ENCODE data around the gene CDPF1.

Gene CDPF1, protein sequence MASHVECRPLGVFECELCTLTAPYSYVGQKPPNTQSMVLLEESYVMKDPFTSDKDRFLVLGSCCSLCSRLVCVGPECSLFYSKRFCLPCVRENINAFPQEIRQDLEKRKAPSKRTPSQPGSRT

GRCh38 chr22:46250035-46250782 is at the start of gene CDPF1:
Gene CDPF1 (minus strand): TSS chr22:46250293. CDS start chr22:46248284, 2,009 bp downstream.
- peak; percentile 51 for DNase-seq

DNA sequence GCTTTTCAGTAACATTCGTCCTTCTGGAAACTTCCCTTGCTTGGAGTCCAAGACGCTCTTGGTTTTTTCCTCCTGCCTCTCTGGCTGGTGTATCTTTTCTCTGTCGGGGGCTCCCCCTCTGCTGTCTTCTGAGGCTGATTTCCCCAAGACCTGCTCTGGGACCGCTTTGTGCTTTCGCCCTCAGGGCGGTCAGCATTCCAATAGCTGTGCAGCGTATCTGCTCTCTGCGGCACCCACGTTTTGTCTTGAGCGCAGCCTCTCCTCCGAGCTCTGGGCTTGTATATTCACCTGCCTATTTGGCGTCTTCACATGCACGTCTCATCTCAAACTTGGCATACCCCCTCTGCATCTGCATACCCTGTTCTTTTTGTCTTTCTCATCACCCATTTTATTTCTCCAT is 49.0 kb upstream of the CDPF1 start:
- no peak for DNase-seq

- no peak for DNase-seq
These were observed 47.2 kb upstream of the CDPF1 start for GRCh38 chr22:46297151-46297812.

DNA sequence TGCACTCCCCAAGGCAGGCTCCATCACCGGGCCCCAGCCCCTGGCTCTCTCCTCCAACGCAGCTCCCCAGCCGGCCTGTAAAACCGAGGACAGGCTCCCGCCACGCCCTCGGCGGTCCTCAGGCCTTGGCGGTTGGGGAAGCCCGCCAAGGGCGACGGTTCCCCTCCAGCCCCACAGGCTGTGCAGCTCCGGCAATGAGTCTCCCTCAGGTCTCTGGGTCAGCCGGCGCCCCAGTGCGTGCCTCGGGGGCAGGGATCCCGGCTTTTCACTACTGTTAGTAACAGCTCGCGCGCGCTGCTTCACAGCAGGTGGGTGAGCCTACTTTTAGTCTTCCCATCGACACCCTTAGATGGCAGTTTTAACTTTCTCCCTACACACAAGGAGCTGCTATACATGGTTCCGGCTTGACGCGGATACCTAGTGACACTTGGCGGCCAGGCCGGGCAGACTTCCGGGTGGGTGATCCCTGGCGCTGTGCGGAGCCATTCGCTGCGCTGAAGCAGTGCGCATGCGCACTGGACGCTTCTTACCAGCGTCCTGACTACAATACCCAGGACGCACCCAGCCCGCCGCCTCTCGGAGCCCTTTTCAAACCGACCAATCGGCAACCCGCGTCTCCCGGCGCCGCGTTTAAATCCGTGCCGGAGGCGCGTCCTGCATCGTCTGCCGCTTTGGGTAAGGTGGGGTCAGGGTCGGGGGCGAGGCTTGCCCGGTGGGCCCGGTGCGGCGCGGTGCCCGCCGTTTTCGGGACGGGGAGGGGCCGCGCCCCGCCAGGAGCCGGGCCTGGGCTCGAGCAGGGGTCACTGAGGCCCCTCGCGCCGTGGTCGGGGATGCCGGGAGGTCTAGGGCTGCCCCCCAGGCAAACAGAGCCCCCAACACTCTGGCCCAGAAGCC is 46.4 kb upstream of the CDPF1 start, which contains the start of gene GTSE1:
Gene GTSE1 (plus strand): TSS at position 614 of the 894 bp plus-strand sequence. CDS start 531 bp downstream, outside the sequence.
- peak; percentile 93 for DNase-seq

- DNase-seq: no peak
These were observed 45.3 kb upstream of the CDPF1 start for GRCh38 chr22:46295277-46295971.

- DNase-seq: no peak
These were observed 44.7 kb upstream of the CDPF1 start for GRCh38 chr22:46294784-46295183.

GRCh38 chr22:46293577-46294260 is 43.6 kb upstream of the CDPF1 start:
- DNase-seq: no peak

DNA sequence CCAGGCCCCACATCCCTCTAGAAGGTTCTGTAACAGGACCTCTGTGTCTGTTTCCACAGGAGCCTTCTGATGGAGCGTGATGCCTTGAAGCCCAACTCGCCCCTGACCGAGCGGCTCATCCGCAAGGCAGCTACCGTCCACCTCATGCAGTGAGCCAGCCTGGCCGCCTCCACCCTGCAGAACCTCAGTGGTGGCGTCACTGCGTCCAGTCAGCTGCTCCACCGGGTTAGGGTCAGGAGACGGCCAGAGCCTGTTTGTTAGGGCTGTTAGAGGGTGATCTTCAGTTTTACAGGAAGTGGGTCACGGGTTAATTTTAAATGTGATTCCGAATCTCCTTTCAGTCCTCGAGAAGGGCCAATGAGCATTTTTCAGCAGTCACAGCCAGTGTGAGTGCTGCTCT is 42.6 kb upstream of the CDPF1 start:
- no peak for DNase-seq

GRCh38 chr22:46292173-46292572 is 42.1 kb upstream of the CDPF1 start:
- DNase-seq: no peak

DNA sequence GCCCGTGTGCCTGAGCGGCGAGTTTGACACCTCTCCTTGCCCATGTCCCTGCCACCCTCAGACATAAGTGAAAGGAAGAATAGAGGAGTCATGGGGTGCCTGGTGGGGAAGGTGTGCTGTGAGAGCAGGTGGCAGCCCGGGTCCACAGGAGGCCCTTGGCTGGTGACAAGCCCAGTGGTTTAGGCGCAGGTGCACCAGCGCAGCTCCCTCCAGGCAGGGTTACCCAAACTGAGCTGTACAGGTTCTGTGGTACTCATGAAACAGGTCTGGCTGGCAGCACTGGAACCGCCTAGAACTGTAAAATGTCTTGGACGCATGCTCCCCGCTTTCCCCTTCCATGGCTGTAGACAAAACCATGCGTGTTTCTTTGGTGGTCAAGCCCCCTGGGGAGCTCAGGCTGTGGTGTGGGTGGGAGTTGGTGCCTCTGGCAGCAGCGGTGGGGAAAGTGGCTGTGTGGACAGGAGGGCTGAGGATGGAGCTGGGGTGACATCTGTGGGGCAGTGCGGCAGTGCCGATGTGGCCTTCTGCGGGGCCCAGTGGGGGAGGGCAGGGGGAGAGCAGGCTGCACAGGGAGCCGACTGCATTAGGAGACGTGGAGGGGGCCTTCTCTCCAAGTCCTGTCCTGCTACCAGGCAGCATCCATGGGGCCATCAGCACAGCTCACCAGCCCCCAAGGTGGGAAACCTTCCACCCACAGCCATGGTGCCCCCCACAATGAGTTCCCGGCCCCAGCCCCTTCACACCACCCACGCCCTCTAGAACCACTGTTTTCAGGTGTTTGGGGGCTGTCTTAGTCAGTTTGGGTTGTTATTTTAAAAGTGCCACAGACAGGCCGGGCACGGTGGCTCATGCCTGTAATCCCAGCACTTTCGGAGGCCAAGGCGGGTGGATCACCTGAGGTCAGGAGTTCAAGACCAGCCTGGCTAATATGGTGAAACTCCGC is 41.0 kb upstream of the CDPF1 start:
- no peak for DNase-seq

DNA sequence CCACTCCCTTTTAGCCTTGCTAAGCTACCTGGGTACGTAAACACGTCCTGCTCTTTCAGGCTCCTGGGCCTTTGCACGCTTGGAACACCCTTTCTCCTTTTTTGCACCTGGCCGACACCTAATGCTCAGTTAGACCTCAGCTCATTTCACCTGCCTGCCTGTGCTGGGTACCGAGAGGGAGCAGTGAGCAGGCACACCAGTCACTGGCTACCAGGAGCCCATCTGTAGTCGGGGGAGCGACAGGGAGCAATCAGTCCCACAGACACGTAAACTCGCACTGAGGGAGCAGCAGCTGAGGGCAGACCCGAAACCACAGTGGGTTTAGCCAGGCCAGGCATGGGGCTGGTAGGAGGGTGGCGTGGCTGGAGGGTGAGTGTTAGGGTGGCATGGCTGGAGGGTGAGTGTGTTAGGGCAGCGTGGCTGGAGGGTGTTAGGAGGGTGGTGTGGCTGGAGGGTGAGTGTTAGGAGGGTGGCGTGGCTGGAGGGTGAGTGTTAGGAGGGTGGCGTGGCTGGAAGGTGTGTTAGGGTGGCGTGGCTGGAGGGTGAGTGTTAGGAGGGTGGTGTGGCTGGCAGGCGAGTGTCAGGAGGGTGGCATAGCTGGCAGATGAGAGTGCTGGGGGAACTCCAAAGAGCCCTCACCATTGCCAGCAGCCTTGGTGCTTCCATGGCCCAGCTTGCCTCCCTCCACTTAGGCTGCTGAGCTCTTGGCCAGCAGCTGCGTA is 40.2 kb upstream of the CDPF1 start:
- no peak for DNase-seq

GRCh38 chr22:46289244-46289891 is 39.3 kb upstream of the CDPF1 start:
- no peak for DNase-seq

GRCh38 chr22:46288846-46289243 is 38.8 kb upstream of the CDPF1 start:
- no peak for DNase-seq

DNA sequence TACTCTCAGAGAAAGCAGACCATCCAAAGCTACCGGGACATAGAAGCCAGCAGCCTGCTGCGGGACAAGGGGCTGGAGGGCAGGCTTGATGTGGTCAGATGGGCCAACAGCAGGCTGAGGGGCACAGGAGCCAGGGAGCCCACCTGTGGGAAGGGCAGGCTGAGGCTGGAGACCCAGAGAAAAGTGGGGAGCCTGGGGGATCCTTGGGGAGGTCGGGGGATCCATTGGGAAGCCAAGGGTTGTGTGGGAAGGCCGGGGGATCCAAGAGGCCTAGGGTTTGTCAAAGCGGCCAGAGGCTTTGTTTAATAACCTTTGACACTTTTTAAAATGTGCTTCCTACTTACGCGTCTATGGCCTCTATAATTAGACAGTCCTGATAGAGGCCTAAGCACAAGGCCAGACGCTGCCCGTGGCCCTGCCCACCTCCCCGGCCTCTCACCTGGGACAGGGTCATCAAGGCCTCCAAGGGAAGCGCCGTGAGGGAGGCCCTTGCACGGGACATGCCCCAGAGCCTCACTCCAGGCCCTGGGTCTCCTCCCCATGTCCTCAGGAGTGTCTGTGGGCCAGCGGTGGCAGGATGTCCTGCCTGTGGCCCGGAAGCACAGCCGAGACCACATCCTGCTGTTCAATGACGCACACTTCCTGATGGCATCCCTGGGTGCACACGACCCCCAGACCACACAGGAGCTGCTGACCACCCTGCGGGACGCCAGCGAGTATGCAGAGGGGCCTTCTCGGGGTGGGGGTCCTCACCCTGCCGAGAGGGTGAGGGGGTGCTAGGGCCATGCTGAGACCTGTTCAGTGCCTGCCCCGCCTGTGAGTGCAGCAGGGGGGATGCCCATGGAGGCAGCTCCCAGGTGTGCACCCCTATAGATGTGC is 38.0 kb upstream of the CDPF1 start:
- DNase-seq: no peak

- DNase-seq: no peak
These were observed 37.1 kb upstream of the CDPF1 start for GRCh38 chr22:46286941-46287872.

DNA sequence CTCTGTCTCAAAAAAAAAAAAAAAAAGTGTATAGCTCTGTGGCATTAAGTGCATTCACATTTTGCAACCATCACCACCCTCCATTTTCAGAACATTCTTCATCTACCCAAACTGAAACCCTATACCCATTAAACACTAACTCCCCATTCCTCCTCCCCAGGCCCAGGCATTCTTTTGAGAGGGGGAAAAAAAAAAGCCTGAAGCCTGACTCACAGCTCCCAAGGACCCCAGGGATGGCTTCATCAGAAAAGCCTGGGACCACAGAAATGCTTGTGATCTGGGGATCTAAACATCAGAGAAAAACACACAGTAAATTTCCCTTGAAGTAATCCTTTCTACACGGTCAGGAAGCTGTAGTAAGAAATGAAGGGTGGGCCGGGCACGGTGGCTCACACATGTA is 35.9 kb upstream of the CDPF1 start:
- DNase-seq: no peak

Data from NCI-H510A (cell line).